Neural progenitor cell (in vitro differentiated cells): ENCODE data around the gene TADA2B. TPM values are rescaled to one million over a fixed set of nuclear protein-coding genes. Genes with fewer than 3 reads are reported as not detected.

Experiments
- DNase-seq: peaks from one replicate; pipeline ENCODE4 v3.0.0-alpha.2; 2016; ENCODE audit warnings: low spot score
- H2AFZ ChIP-seq: fragments of 200-600 bp; sonication (generic); replicated peaks from 2 replicates; pipeline ENCODE4 v1.6.1; 2016; ENCODE audit warnings: antibody characterized with exemption
- H3F3A ChIP-seq: fragments of 200-600 bp; sonication (generic); 2 replicates; pipeline ENCODE4 v1.6.1; 2016; ENCODE audit warnings: antibody characterized with exemption, low read depth
- H3K27ac ChIP-seq: fragments of 200-600 bp; sonication (generic); 2 replicates; pipeline ENCODE4 v1.5.1; 2016; ENCODE audit warnings: mild to moderate bottlenecking
- H3K27me3 ChIP-seq: fragments of 200-600 bp; sonication (generic); 2 replicates; pipeline ENCODE4 v1.6.1; 2016; ENCODE audit warnings: mild to moderate bottlenecking, moderate library complexity
- H3K36me3 ChIP-seq: fragments of 200-600 bp; sonication (generic); 2 replicates; pipeline ENCODE4 v1.5.1; 2016
- H3K4me1 ChIP-seq: fragments of 200-600 bp; sonication (generic); 2 replicates; pipeline ENCODE4 v1.6.1; 2016; ENCODE audit warnings: mixed run types
- H3K4me2 ChIP-seq: fragments of 200-600 bp; sonication (generic); 2 replicates; pipeline ENCODE4 v1.6.1; 2016
- H3K4me3 ChIP-seq: fragments of 200-600 bp; sonication (generic); 2 replicates; pipeline ENCODE4 v1.5.1; 2016
- H3K79me2 ChIP-seq: fragments of 200-600 bp; sonication (generic); 2 replicates; pipeline ENCODE4 v1.6.1; 2016; ENCODE audit warnings: low read depth
- H3K9ac ChIP-seq: fragments of 200-600 bp; sonication (generic); 2 replicates; pipeline ENCODE4 v1.6.1; 2016
- H3K9me3 ChIP-seq: fragments of 200-600 bp; sonication (generic); 2 replicates; pipeline ENCODE4 v1.5.1; 2016; ENCODE audit warnings: low read depth
- H4K20me1 ChIP-seq: fragments of 200-600 bp; sonication (generic); 2 replicates; pipeline ENCODE4 v1.6.1; 2016; ENCODE audit warnings: low read depth
- H3K27ac Mint-ChIP-seq: 3 replicates; pipeline ENCODE4 v1.8.0; 2021; ENCODE audit warnings: mixed read lengths
- H3K27me3 Mint-ChIP-seq: 2 replicates; pipeline ENCODE4 v1.8.0; 2022; ENCODE audit warnings: low read depth, mild to moderate bottlenecking, inconsistent platforms, moderate library complexity, mixed read lengths; ENCODE audit not compliant: insufficient read depth
- H3K36me3 Mint-ChIP-seq: 3 replicates; pipeline ENCODE4 v1.8.0; 2021; ENCODE audit warnings: mixed read lengths
- H3K4me1 Mint-ChIP-seq: 3 replicates; pipeline ENCODE4 v1.8.0; 2021; ENCODE audit warnings: mixed read lengths
- H3K4me3 Mint-ChIP-seq: 3 replicates; pipeline ENCODE4 v1.8.0; 2021; ENCODE audit warnings: mild to moderate bottlenecking, moderate library complexity, mixed read lengths
- H3K9me3 Mint-ChIP-seq: 3 replicates; pipeline ENCODE4 v1.8.0; 2020; ENCODE audit warnings: mixed read lengths
- EZH2 ChIP-seq: fragments of 200-600 bp; sonication (generic); IDR thresholded peaks from 2 replicates; pipeline ENCODE4 v1.6.1; 2017; ENCODE audit warnings: antibody characterized with exemption, mild to moderate bottlenecking, moderate library complexity
- EZH2phosphoT487 ChIP-seq: fragments of 200-600 bp; sonication (generic); IDR thresholded peaks from 2 replicates; pipeline ENCODE4 v1.6.1; 2017; ENCODE audit warnings: antibody characterized with exemption
- total RNA-seq: library from RNA; depleted of rRNA; stranded (reverse); fragments of >200 nt; gene quantifications from 2 replicates; pipeline ENCODE4 v1.2.3, GENCODE V29; 2015; ENCODE audit warnings: low replicate concordance
- TF ChIP-seq, protein P1 (sequence below): fragments of 200-600 bp; sonication (generic); IDR thresholded peaks from 2 replicates; pipeline ENCODE4 v1.5.1; 2017; ENCODE audit warnings: antibody characterized with exemption, mild to moderate bottlenecking

Gene TADA2B
- total RNA-seq, 1 donor from 2014 or later, result 12.6 TPM

- Histone ChIP-seq H3K9ac (no peak overlapping the region), H4K20me1 (peaks cover 22% of the 10 kb centered on the region), H3K4me2 (no peak overlapping the region), H3K4me3 (no peak overlapping the region), H3K27me3 (no peaks in the 10 kb centered on the region), H3F3A (no peaks in the 10 kb centered on the region), H3K27ac (no peak overlapping the region), H3K36me3 (no peaks in the 10 kb centered on the region), H3K9me3 (no peaks in the 10 kb centered on the region), H3K79me2 (no peaks in the 10 kb centered on the region), H2AFZ (no peak overlapping the region), H3K4me1 (peaks cover 8% of the 10 kb centered on the region)
- peak overlapping the region; percentile 33 for H3K27ac Mint-ChIP-seq
- H3K36me3 Mint-ChIP-seq, result peaks cover 27% of the 10 kb centered on the region
- H3K4me3 Mint-ChIP-seq, result no peak overlapping the region
- H3K27me3 Mint-ChIP-seq, result peaks cover 2% of the 10 kb centered on the region
- H3K4me1 Mint-ChIP-seq, result peaks cover 19% of the 10 kb centered on the region
- TF ChIP-seq, protein P1, sequence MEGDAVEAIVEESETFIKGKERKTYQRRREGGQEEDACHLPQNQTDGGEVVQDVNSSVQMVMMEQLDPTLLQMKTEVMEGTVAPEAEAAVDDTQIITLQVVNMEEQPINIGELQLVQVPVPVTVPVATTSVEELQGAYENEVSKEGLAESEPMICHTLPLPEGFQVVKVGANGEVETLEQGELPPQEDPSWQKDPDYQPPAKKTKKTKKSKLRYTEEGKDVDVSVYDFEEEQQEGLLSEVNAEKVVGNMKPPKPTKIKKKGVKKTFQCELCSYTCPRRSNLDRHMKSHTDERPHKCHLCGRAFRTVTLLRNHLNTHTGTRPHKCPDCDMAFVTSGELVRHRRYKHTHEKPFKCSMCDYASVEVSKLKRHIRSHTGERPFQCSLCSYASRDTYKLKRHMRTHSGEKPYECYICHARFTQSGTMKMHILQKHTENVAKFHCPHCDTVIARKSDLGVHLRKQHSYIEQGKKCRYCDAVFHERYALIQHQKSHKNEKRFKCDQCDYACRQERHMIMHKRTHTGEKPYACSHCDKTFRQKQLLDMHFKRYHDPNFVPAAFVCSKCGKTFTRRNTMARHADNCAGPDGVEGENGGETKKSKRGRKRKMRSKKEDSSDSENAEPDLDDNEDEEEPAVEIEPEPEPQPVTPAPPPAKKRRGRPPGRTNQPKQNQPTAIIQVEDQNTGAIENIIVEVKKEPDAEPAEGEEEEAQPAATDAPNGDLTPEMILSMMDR, result no peak
- TF ChIP-seq EZH2phosphoT487, result no peak
- TF ChIP-seq EZH2, result no peak
- no peaks in the 10 kb centered on the region for H3K9me3 Mint-ChIP-seq
- no peak for DNase-seq
Measured at GRCh38 chr4:7019367-7019766, 23.8 kb upstream of the TADA2B start.

DNA sequence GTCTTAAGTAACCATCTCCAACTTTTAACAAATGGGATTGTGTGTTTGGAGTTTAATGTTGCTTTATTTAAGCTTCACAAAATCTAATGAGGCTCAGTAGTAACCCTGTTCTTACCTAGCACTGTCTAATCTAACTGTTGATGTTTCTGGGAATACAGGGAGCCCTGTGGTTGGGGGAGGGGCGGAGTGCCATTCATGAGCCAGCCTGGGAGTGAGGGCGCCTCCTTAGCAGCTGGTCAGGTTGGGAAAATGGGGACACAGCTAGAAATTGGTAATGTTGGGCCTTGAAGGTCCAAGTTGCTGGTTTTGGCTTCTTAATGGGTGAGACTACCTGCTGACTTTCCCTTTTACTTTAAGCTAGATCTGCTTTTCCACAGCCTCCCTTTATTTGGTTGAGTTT is 22.9 kb upstream of the TADA2B start:
- H4K20me1 ChIP-seq, result peaks cover 22% of the 10 kb centered on the region
- no peaks in the 10 kb centered on the region for H3F3A ChIP-seq
- H3K27ac ChIP-seq, result peak overlapping the region; percentile 21
- TF ChIP-seq, protein P1, result no peak
- no peak for TF ChIP-seq EZH2
- TF ChIP-seq EZH2phosphoT487, result no peak
- Mint-ChIP-seq H3K9me3 (no peaks in the 10 kb centered on the region), H3K27ac (no peak overlapping the region), H3K4me3 (no peak overlapping the region), H3K27me3 (peaks cover 2% of the 10 kb centered on the region), H3K4me1 (peaks cover 19% of the 10 kb centered on the region), H3K36me3 (peaks cover 18% of the 10 kb centered on the region)
- peak; percentile 47 for DNase-seq
- H3K9me3 ChIP-seq, result no peaks in the 10 kb centered on the region
- no peak overlapping the region for H3K4me3 ChIP-seq
- no peak overlapping the region for H2AFZ ChIP-seq
- peak overlapping the region; percentile 58 for H3K4me2 ChIP-seq
- no peaks in the 10 kb centered on the region for H3K27me3 ChIP-seq
- H3K36me3 ChIP-seq, result no peaks in the 10 kb centered on the region
- peaks cover 8% of the 10 kb centered on the region for H3K4me1 ChIP-seq
- no peak overlapping the region for H3K9ac ChIP-seq
- no peaks in the 10 kb centered on the region for H3K79me2 ChIP-seq

GRCh38 chr4:7020856-7021255 is 22.3 kb upstream of the TADA2B start:
- peaks cover 19% of the 10 kb centered on the region for H3K4me1 Mint-ChIP-seq
- no peak for DNase-seq
- no peaks in the 10 kb centered on the region for H3K9me3 Mint-ChIP-seq
- peak overlapping the region; percentile 21 for H3K27ac ChIP-seq
- TF ChIP-seq EZH2, result no peak
- no peak for TF ChIP-seq EZH2phosphoT487
- TF ChIP-seq, protein P1, result no peak
- no peaks in the 10 kb centered on the region for H3F3A ChIP-seq
- H3K4me3 Mint-ChIP-seq, result no peak overlapping the region
- H3K4me1 ChIP-seq, result peaks cover 8% of the 10 kb centered on the region
- no peak overlapping the region for H3K9ac ChIP-seq
- H3K27me3 Mint-ChIP-seq, result peaks cover 2% of the 10 kb centered on the region
- H3K4me3 ChIP-seq, result no peak overlapping the region
- peaks cover 22% of the 10 kb centered on the region for H4K20me1 ChIP-seq
- no peaks in the 10 kb centered on the region for H3K36me3 ChIP-seq
- no peaks in the 10 kb centered on the region for H3K9me3 ChIP-seq
- H2AFZ ChIP-seq, result no peak overlapping the region
- H3K4me2 ChIP-seq, result no peak overlapping the region
- no peaks in the 10 kb centered on the region for H3K27me3 ChIP-seq
- H3K27ac Mint-ChIP-seq, result peak overlapping the region; percentile 17
- peaks cover 17% of the 10 kb centered on the region for H3K36me3 Mint-ChIP-seq
- H3K79me2 ChIP-seq, result no peaks in the 10 kb centered on the region
